SW 1271 (cell line): Measurements from ENCODE around the gene TCF7L1.
"Not testable (repeated sequence)": the region's sequence is repeated elsewhere in the genome, so short reads cannot be mapped to it uniquely, and the experiment has no call there.

Experiments used
- DNase-seq, 2 experiments: peaks; one replicate each; lab custom pipeline; 2025; lab: John Stamatoyannopoulos, UW

The TCF7L1 gene

GRCh38 chr2:85133751-85134254, 611 bp downstream of the TCF7L1 start:
- DNase-seq, result peak in 1 of 2 experiments; percentile 25

- DNase-seq, result no peak
Measured at GRCh38 chr2:85134255-85134895, 1.2 kb downstream of the TCF7L1 start.

GRCh38 chr2:85134896-85135659, 1.9 kb downstream of the TCF7L1 start:
- DNase-seq, result no peak

- DNase-seq, result no peak
Measured at GRCh38 chr2:85135660-85135914, 2.4 kb downstream of the TCF7L1 start.

- no peak for DNase-seq
Measured at GRCh38 chr2:85137156-85137555, 4.0 kb downstream of the TCF7L1 start.

- DNase-seq, result no peak
Measured at GRCh38 chr2:85143463-85144082, 10.4 kb downstream of the TCF7L1 start.

- DNase-seq, result no peak
Measured at GRCh38 chr2:85145116-85145820, 12.1 kb downstream of the TCF7L1 start.

GRCh38 chr2:85148190-85148589, 15.0 kb downstream of the TCF7L1 start:
- no peak for DNase-seq

- no peak for DNase-seq
Measured at GRCh38 chr2:85151026-85151425, 17.8 kb downstream of the TCF7L1 start.

GRCh38 chr2:85152895-85153294, 19.7 kb downstream of the TCF7L1 start:
- no peak for DNase-seq

GRCh38 chr2:85154048-85154753, 21.0 kb downstream of the TCF7L1 start:
- no peak for DNase-seq

- not testable (repeated sequence) for DNase-seq
Measured at GRCh38 chr2:85155082-85155481, 21.9 kb downstream of the TCF7L1 start.

- no peak for DNase-seq
Measured at GRCh38 chr2:85156153-85156552, 23.0 kb downstream of the TCF7L1 start.

- DNase-seq, result no peak
Measured at GRCh38 chr2:85156619-85157018, 23.4 kb downstream of the TCF7L1 start.

GRCh38 chr2:85157345-85157744, 24.2 kb downstream of the TCF7L1 start:
- no peak for DNase-seq

- DNase-seq, result no peak
Measured at GRCh38 chr2:85158559-85159273, 25.5 kb downstream of the TCF7L1 start.

- no peak for DNase-seq
Measured at GRCh38 chr2:85159589-85159988, 26.4 kb downstream of the TCF7L1 start.

GRCh38 chr2:85160966-85161960, 28.1 kb downstream of the TCF7L1 start:
- DNase-seq, result no peak

GRCh38 chr2:85162746-85163301, 29.6 kb downstream of the TCF7L1 start:
- no peak for DNase-seq

- DNase-seq, result no peak
Measured at GRCh38 chr2:85163675-85164074, 30.5 kb downstream of the TCF7L1 start.
